SK-N-SH (cell line): ENCODE measurements around the gene BRI3BP. TPM values are rescaled to one million over a fixed set of nuclear protein-coding genes. Genes with fewer than 3 reads are reported as not detected.

ENCODE experiments used
- CTCF ChIA-PET: fragments of 300-600, 350-600 bp; formaldehyde crosslinking; extraction: SDS; loops from one replicate; lab custom pipeline; 2021; lab: Yijun Ruan, JAX
- POLR2A ChIA-PET: fragments of 350-600 bp; sonication (Branson Sonifier 250); formaldehyde crosslinking; extraction: SDS; loops from one replicate; lab custom pipeline; 2020; ENCODE audit warnings: antibody characterized with exemption, inconsistent platforms; lab: Yijun Ruan, JAX
- DNase-seq: peaks from one replicate; pipeline ENCODE4 v3.0.0; 2012
- H2AFZ ChIP-seq: fragments of 200-600 bp; sonication (generic); 2 replicates; pipeline ENCODE4 v1.8.1; 2016; ENCODE audit warnings: antibody characterized with exemption, mild to moderate bottlenecking, low read depth
- H3F3A ChIP-seq: fragments of 200-600 bp; sonication (generic); replicated peaks from 2 replicates; pipeline ENCODE3; 2016; ENCODE audit warnings: antibody characterized with exemption, mild to moderate bottlenecking; ENCODE audit not compliant: insufficient read depth
- H3K27ac ChIP-seq, 2 experiments: fragments of 200-500 bp in 1 of 2; fragments of 200-600 bp in 1 of 2; sonication (Bioruptor generic) in 1 of 2; sonication (generic), shearing (Covaris generic) in 1 of 2; 2 replicates each; pipeline versions ENCODE4 v1.5.1 to v1.6.1; 2014 to 2016; ENCODE audit warnings: low read depth in 2 of 2, inconsistent platforms in 1 of 2, low read length in 1 of 2, mild to moderate bottlenecking in 1 of 2, mixed read lengths in 1 of 2
- H3K27me3 ChIP-seq: fragments of 200-600 bp; sonication (generic), shearing (Covaris generic); 2 replicates; pipeline ENCODE4 v1.6.1; 2016; ENCODE audit warnings: mixed run types; ENCODE audit not compliant: insufficient read depth
- H3K36me3 ChIP-seq, 2 experiments: fragments of 200-500 bp in 1 of 2; fragments of 200-600 bp in 1 of 2; sonication (Bioruptor generic) in 1 of 2; sonication (generic) in 1 of 2; replicated peaks in 1 of 2; 2 replicates each; pipeline versions ENCODE3 to v1.5.1; 2014 to 2016; ENCODE audit warnings: low read length in 1 of 2, mild to moderate bottlenecking in 1 of 2; ENCODE audit not compliant: insufficient read depth in 2 of 2, control insufficient read depth in 1 of 2
- H3K4me1 ChIP-seq, 2 experiments: fragments of 200-500 bp in 1 of 2; fragments of 200-600 bp in 1 of 2; sonication (Bioruptor generic) in 1 of 2; sonication (generic), shearing (Covaris generic) in 1 of 2; 2 replicates each; pipeline versions ENCODE4 v1.5.1 to v1.6.1; 2014 to 2016; ENCODE audit warnings: low read depth in 1 of 2, low read length in 1 of 2, mixed run types in 1 of 2; ENCODE audit not compliant: insufficient read depth in 2 of 2, control insufficient read depth in 1 of 2
- H3K4me2 ChIP-seq: fragments of 200-600 bp; sonication (generic), shearing (Covaris generic); 2 replicates; pipeline ENCODE4 v1.6.1; 2017; ENCODE audit warnings: mixed run types
- H3K4me3 ChIP-seq, 2 experiments: fragments of 200-500 bp in 1 of 2; fragments of 200-600 bp in 1 of 2; sonication (Bioruptor generic) in 1 of 2; sonication (generic), shearing (Covaris generic) in 1 of 2; 2 replicates each; pipeline versions ENCODE4 v1.5.1 to v1.8.1; 2014 to 2016; ENCODE audit warnings: low read depth in 2 of 2, inconsistent platforms in 1 of 2, low read length in 1 of 2, mild to moderate bottlenecking in 1 of 2, mixed read lengths in 1 of 2, moderate library complexity in 1 of 2
- H3K79me2 ChIP-seq: fragments of 200-600 bp; sonication (generic); 2 replicates; pipeline ENCODE4 v1.8.1; 2017; ENCODE audit warnings: mild to moderate bottlenecking; ENCODE audit not compliant: insufficient read depth
- H3K9ac ChIP-seq: fragments of 200-600 bp; sonication (generic); 2 replicates; pipeline ENCODE4 v1.6.1; 2017; ENCODE audit warnings: mixed run types
- H3K9me2 ChIP-seq: fragments of 200-600 bp; sonication (generic); 2 replicates; pipeline ENCODE4 v1.6.1; 2017; ENCODE audit warnings: mixed run types
- H3K9me3 ChIP-seq: fragments of 200-600 bp; sonication (generic); 2 replicates; pipeline ENCODE4 v1.6.1; 2017; ENCODE audit warnings: mixed run types, mild to moderate bottlenecking, moderate library complexity
- H4K20me1 ChIP-seq: fragments of 200-600 bp; sonication (generic); 2 replicates; pipeline ENCODE4 v1.6.1; 2017; ENCODE audit warnings: mild to moderate bottlenecking, mixed run types; ENCODE audit not compliant: insufficient read depth
- CHD2 ChIP-seq: fragments of 150-350 bp; IDR thresholded peaks from 2 replicates; pipeline ENCODE4 v1.6.1; 2018; ENCODE audit warnings: low read length; ENCODE audit not compliant: partially characterized antibody
- ELF1 ChIP-seq: IDR thresholded peaks from 2 replicates; pipeline ENCODE4 v1.4.0; 2012
- EZH2phosphoT487 ChIP-seq: fragments of 200-600 bp; sonication (generic); IDR thresholded peaks from 2 replicates; pipeline ENCODE4 v1.6.1; 2017; ENCODE audit warnings: low read depth, mixed run types, mild to moderate bottlenecking, antibody characterized with exemption, moderate library complexity, borderline replicate concordance
- FOSL2 ChIP-seq: IDR thresholded peaks from 2 replicates; pipeline ENCODE4 v1.4.0; 2012; ENCODE audit warnings: low read depth, mild to moderate bottlenecking, moderate library complexity, borderline replicate concordance
- FOXM1 ChIP-seq: IDR thresholded peaks from 2 replicates; pipeline ENCODE4 v1.4.0; 2012; ENCODE audit warnings: low read depth, mild to moderate bottlenecking
- GABPA ChIP-seq: IDR thresholded peaks from 2 replicates; pipeline ENCODE4 v1.4.0; 2012; ENCODE audit warnings: low read depth, mild to moderate bottlenecking
- GATA2 ChIP-seq: sonication (generic); formaldehyde crosslinking; IDR thresholded peaks from 2 replicates; pipeline ENCODE4 v1.5.0; 2020; ENCODE audit warnings: mild to moderate bottlenecking, missing genetic modification reagents
- JUND ChIP-seq: IDR thresholded peaks from 2 replicates; pipeline ENCODE4 v1.4.0; 2012
- NRF1 ChIP-seq: IDR thresholded peaks from 2 replicates; pipeline ENCODE4 v1.6.1; 2012; ENCODE audit warnings: low read depth, mild to moderate bottlenecking, low read length
- POLR2AphosphoS5 ChIP-seq: IDR thresholded peaks from 2 replicates; pipeline ENCODE4 v1.6.1; 2012; ENCODE audit warnings: low read depth, low read length
- RAD21 ChIP-seq: IDR thresholded peaks from 2 replicates; pipeline ENCODE4 v1.6.1; 2012; ENCODE audit warnings: mild to moderate bottlenecking, low read length
- RCOR1 ChIP-seq: fragments of 150-350 bp; IDR thresholded peaks from 2 replicates; pipeline ENCODE4 v1.6.1; 2017; ENCODE audit warnings: antibody characterized with exemption, low read length
- RFX5 ChIP-seq: IDR thresholded peaks from 2 replicates; pipeline ENCODE4 v1.6.1; 2012; ENCODE audit warnings: mild to moderate bottlenecking, improper control_type of control experiment, low read length
- SIN3A ChIP-seq: IDR thresholded peaks from 2 replicates; pipeline ENCODE4 v1.6.1; 2012; ENCODE audit warnings: low read depth, mild to moderate bottlenecking, low read length, moderate library complexity, borderline replicate concordance
- TCF12 ChIP-seq: IDR thresholded peaks from 2 replicates; pipeline ENCODE4 v1.4.0; 2012
- USF2 ChIP-seq: fragments of 150-350 bp; IDR thresholded peaks from 2 replicates; pipeline ENCODE4 v1.6.1; 2017; ENCODE audit warnings: antibody characterized with exemption, low read length, low read depth, borderline replicate concordance
- YY1 ChIP-seq: IDR thresholded peaks from 2 replicates; pipeline ENCODE4 v1.4.0; 2012; ENCODE audit warnings: low read depth, mild to moderate bottlenecking
- WGBS: methylation state at CpG from one replicate; pipeline ENCODE4 v1.1.6; 2017; ENCODE audit warnings: low lambda C conversion rate; 5-methylcytosine and 5-hydroxymethylcytosine counted together
- polyA plus RNA-seq, 3 experiments: library from polyadenylated mRNA; depleted of rRNA; stranded (reverse); fragments of >200 nt; gene quantifications; 2 replicates each; pipeline ENCODE4 v1.2.3, GENCODE V29; 2012
- TF ChIP-seq, protein P1 (sequence below): IDR thresholded peaks from 2 replicates; pipeline ENCODE4; 2012
- TF ChIP-seq, protein P2 (sequence below): IDR thresholded peaks from 2 replicates; pipeline ENCODE4 v1.4.0; 2012; ENCODE audit warnings: low read depth, borderline replicate concordance

BRI3BP gene
- polyA plus RNA-seq, 1 of the 3 experiments (the other 2 are of a cell fraction): 3.8 TPM

DNA sequence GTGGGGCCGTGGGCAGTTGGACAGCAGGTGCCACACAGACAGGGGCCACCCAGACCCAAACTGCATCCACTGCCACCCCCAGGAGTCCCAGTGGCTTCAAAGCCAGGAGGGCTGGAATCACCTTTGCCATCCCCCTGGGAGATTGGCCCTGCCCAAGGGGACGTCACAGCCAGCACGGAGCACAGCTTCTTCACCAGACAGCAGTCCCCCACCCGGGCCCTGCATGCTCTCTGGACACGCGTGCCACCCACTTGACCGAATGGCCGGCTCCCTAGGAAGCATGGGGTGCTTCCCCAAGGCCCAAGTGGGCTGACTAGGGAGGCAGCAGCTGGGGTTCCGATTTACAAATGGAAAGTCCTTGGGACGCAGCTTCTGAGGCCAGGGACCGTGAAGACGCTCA lies 21.8 kb upstream of the BRI3BP start:
- no peak for DNase-seq
- no peaks in the 10 kb centered on the region for H3K4me1 ChIP-seq
- peaks cover 4 to 57% of the 10 kb centered on the region in 2 experiments for H3K36me3 ChIP-seq
- H3K9me2 ChIP-seq: no peaks in the 10 kb centered on the region
- no peaks in the 10 kb centered on the region for H3K27me3 ChIP-seq
- ChIA-PET POLR2A (no interaction called here), CTCF (interaction anchor here (2.0 kb wide), 1 partner anchor 31 kb away, joined by 7 read pairs; no protein-coding TSS in a partner anchor)
- no peak overlapping the region for H3K4me2 ChIP-seq
- 73% methylated on average over 4 of the region's 12 CpGs for WGBS
- no peak overlapping the region for H3K27ac ChIP-seq
- TF ChIP-seq GABPA: no peak
- TF ChIP-seq NRF1: no peak
- TF ChIP-seq RAD21: no peak
- no peak for TF ChIP-seq EZH2phosphoT487
- H3K9me3 ChIP-seq: no peaks in the 10 kb centered on the region
- no peak overlapping the region for H2AFZ ChIP-seq
- no peaks in the 10 kb centered on the region for H4K20me1 ChIP-seq
- no peaks in the 10 kb centered on the region for H3F3A ChIP-seq
- no peak overlapping the region for H3K9ac ChIP-seq
- H3K79me2 ChIP-seq: no peaks in the 10 kb centered on the region
- H3K4me3 ChIP-seq: no peak overlapping the region

DNA sequence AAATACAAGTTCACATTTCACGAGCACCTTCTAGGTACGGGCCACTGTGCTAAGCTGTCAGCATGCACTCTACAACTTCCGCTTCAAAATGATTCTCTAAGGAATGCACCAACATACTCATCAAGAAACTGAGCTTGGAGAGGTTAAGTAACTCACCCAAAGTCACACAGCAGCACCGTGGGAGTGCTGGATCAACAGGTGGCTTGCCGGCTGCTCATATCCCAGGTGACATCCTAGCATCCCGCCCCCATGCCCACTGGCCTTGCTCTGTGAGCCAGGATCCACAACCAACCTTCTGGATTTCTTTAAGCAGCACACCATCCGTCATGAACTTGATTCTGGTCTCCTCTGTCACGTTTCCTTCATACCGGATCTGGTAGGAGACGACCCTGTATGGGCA lies 21.2 kb upstream of the BRI3BP start:
- POLR2A ChIA-PET: no interaction called here
- Histone ChIP-seq H4K20me1 (no peaks in the 10 kb centered on the region), H3K4me1 (no peaks in the 10 kb centered on the region), H2AFZ (no peak overlapping the region), H3K27me3 (no peaks in the 10 kb centered on the region), H3F3A (no peaks in the 10 kb centered on the region), H3K9me2 (no peaks in the 10 kb centered on the region), H3K4me2 (no peak overlapping the region), H3K27ac (no peak overlapping the region), H3K36me3 (peaks cover 9 to 57% of the 10 kb centered on the region in 2 experiments), H3K9ac (no peak overlapping the region), H3K4me3 (no peak overlapping the region), H3K9me3 (no peaks in the 10 kb centered on the region), H3K79me2 (no peaks in the 10 kb centered on the region)
- 91% methylated on average over 10 of the region's 10 CpGs for WGBS
- CTCF ChIA-PET: interaction anchor here (2.0 kb wide), 1 partner anchor 32 kb away, joined by 7 read pairs; no protein-coding TSS in a partner anchor
- DNase-seq: no peak
- TF ChIP-seq CHD2 (no peak), YY1 (no peak), FOXM1 (no peak), POLR2AphosphoS5 (no peak), TCF12 (no peak), EZH2phosphoT487 (no peak), JUND (no peak), ELF1 (no peak), GABPA (no peak), FOSL2 (no peak), RFX5 (no peak), SIN3A (no peak), RCOR1 (no peak), USF2 (no peak), GATA2 (CRISPR knock-in tag) (no peak), NRF1 (no peak)
- TF ChIP-seq, protein P1, sequence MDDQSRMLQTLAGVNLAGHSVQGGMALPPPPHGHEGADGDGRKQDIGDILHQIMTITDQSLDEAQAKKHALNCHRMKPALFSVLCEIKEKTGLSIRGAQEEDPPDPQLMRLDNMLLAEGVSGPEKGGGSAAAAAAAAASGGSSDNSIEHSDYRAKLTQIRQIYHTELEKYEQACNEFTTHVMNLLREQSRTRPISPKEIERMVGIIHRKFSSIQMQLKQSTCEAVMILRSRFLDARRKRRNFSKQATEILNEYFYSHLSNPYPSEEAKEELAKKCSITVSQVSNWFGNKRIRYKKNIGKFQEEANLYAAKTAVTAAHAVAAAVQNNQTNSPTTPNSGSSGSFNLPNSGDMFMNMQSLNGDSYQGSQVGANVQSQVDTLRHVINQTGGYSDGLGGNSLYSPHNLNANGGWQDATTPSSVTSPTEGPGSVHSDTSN: no peak
- TF ChIP-seq, protein P2, sequence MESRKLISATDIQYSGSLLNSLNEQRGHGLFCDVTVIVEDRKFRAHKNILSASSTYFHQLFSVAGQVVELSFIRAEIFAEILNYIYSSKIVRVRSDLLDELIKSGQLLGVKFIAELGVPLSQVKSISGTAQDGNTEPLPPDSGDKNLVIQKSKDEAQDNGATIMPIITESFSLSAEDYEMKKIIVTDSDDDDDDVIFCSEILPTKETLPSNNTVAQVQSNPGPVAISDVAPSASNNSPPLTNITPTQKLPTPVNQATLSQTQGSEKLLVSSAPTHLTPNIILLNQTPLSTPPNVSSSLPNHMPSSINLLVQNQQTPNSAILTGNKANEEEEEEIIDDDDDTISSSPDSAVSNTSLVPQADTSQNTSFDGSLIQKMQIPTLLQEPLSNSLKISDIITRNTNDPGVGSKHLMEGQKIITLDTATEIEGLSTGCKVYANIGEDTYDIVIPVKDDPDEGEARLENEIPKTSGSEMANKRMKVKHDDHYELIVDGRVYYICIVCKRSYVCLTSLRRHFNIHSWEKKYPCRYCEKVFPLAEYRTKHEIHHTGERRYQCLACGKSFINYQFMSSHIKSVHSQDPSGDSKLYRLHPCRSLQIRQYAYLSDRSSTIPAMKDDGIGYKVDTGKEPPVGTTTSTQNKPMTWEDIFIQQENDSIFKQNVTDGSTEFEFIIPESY: no peak
